ENCODE results near the gene FIS1.
"Not testable (repeated sequence)": the region's sequence is repeated elsewhere in the genome, so short reads cannot be mapped to it uniquely, and the experiment has no call there.

Gene FIS1

DNA sequence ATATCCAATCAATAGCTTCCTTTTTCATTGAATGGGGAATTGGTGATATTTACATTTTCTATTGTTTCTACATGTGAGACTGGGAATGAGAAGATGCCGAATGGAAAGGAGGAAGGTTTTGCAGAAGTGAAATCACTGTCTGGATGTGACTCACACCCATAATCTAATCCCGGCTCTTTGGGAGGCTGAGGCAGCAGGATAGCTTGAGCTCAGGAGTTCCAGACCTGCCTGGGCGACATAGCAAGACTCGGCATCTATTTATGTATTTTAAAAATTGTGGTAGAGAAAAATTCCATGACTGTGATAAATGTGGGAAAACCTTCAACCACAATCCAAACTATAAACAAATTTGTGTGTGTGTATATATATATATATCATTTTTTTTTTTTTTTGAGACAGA lies 10.9 kb upstream of the FIS1 start:
- DNase-seq, result no peak

DNA sequence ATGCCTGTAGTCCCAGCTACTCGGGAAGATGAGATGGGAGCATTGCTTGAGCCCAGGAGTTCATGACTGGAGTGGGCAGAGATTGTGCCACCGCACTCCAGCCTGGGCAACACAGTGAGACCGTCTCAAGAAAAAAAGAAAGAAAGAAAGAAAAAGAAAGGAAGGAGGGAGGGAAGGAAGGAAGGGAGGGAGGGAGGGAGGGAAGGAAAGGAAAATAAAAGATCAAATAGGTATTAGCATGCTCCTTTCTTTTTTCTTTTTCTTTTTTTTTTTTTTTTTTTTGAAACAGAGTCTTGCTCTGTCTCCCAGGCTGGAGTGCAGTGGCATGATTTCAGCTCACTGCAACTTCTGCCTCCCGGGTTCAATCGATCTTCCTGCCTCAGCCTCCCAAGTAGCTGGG lies 8.3 kb upstream of the FIS1 start:
- DNase-seq, result not testable (repeated sequence)

DNA sequence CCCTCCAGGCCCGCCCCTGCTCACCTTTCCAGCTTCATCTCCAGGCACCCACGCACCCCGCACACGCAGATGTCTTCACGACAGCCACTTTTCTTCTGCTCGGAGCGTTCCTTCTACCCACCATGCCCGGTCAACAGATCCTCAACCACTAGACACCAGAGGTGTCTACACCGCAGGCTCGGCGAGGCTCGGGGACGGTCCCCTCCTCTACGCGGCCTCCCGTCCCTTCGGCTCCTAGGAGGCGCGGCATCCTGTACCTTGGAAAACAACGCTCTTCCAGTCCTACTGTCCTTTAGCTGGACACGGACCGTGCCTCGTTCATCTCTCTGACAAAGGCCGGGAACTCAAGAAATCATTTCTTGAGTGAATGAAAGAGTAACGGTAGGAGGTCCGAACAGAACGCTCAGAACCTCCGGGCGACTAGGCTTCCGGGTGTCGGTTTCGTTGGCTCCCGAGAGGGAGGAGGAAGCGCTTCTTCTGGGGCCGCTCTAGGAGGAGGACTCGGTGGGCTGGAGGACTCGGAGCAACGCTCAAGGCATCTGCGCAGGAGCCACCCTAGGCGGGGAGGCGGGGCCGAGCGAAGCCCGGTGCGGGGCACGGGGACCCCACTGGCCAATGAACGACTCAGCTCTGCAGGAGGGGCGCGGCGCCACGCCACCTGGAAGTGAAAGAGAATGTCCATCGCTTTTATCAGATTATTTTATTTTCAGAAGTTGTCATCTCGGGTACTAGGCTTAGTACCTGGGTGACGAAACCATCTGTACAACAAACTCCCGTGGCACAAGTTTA lies 7.2 kb upstream of the FIS1 start:
- DNase-seq, result peak; percentile 99

DNA sequence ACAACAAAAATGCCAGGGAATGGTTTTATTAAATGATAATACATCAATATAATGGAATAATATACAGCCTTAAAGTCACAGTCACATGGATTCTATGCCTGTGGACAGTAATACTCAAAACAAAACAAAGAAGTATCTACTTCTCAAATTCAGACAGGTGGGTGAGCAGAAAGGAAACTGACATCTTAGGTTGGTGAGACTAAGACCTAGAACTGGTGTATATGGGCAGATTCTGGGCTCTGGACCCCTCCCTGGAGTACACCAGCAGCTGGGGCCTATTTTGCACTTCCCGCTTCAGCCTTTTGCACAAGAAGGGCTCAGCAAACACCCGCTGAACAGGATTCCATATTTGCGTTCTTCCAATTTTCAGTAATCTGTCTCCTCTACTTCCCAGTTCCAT lies 5.4 kb upstream of the FIS1 start:
- DNase-seq, result no peak

DNA sequence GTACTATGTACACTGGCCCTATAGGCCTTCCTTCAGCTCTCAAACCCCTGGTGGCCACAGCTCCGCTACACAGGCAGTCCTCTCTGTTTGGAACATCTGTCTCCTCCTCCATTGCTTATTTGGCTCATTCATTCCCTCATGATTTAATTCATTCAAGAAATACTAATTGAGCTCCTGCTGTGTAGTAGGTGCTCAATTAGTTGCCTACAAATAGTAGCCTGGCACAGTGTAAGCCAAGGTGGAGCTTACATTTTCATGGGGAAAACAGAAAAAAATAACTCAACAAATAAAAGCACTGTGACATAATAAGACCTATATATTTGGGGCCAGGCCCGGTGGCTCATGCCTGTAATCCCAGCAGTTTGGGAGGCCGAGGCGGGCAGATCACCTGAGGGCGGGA lies 3.4 kb upstream of the FIS1 start:
- DNase-seq, result no peak

DNA sequence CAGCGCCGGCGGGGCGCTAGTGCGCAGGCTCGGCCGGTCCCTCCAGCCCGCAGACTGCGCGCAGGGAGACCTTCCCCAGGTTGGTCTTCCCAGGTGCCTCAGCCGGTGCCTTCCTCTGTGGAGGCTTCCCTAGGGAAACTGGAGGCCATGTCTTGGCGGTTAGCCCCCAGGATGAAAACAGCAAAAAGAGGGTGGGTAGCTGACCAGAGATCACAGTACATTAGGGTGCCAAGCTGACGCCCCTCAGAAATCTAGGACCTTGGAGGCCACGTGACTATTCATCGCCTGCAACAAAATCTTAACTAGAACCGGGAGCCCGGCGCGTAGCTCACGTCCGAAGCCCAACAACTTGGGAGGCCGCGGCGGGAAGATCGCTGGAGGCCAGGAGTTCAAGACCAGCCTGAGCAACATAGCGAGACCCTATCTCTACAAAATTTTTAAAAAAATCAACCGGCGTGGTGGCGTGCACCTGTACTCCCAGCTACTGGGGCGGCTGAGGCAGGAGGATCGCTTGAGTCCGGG lies 327 bp upstream of the FIS1 start:
- no peak for DNase-seq

DNA sequence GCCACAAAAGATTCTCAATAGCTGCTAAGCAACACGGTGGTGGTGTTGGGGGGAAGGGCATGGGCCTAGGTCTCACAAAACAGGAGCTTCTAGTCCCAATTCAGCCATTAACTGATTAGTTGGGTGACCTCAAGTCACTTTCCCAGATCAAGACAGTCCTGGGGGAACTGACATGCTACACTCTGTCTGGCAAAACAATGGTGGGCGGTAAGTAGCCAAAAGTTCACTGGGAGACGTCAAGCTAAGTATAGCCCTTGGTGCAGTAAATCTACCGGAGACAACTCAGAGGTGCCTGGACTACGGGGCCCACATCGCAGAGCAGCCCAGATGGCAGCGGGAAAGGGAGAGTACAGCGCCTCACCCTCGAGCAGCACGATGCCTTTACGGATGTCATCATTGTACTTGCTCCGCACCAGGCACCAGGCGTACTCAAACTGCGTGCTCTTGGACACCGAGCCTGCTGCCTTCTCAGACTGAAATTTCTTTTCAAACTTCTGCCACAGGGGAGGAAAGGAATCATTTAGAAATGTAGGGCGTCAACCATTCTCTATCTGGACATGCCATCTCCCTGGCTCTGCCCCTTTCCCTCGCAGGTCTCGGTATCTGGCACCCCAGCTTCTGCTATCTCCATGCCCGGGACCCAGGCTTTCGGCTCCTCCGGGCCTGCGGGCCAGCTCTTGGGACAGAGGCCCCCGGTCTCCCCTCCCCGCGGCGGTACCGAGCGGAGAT lies 1.1 kb downstream of the FIS1 start:
- no peak for DNase-seq

DNA sequence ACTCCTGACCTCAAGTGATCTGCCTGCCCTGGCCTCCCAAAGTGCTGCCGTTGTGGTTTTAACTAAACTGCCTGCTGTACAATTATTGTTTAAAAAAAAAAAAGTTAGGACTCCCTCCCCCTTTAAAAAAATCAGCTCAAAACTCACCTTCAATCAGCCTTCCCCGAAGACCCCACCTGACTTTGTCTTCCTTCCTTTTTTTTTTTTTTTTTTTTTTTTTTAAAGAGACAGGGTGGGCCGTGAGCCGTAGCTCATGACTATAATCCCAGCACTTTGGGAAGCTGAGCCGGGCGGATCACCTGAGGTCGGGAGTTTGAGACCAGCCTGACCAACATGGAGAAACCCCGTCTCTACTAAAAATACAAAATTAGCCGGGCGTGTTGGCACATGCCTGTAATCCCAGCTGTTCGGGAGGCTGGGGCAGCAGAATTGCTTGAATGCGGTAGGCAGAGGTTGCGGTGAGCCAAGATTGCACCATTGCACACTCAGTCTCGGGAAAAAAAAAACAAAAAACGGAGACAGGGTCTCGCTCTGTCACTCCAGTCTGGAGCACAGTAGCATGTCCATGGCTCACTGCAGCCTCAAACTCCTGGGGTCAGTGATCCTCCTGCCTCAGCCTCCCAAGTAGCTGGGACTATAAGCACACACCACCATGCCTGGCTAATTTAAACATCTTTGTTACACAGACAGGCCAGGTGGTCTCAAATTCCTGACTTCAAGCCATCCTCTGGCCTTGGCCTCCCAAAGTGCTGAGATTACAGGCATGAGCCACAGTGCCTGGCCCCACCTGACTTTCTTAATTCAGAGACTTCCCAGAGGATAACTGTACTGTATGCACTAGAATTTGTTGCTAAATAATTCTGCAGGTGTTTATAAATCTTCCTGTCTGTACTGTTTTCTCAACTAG lies 3.2 kb downstream of the FIS1 start:
- DNase-seq, result no peak

DNA sequence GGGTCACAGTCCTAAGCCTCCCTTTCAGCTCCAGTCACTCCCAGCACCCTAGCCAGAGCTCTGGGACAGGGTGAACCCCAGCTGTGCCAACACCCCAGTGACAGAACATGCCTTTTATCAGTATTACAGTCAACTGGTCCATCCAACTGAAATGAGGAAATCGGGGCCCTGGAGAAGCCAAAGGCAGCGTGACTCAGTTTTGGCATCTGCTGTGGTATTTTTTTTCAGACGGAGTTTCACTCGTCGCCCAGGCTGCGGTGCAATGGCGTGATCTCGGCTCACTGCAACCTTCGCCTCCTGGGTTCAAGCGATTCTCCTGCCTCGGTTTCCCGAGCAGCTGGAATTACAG lies 3.9 kb downstream of the FIS1 start:
- no peak for DNase-seq

DNA sequence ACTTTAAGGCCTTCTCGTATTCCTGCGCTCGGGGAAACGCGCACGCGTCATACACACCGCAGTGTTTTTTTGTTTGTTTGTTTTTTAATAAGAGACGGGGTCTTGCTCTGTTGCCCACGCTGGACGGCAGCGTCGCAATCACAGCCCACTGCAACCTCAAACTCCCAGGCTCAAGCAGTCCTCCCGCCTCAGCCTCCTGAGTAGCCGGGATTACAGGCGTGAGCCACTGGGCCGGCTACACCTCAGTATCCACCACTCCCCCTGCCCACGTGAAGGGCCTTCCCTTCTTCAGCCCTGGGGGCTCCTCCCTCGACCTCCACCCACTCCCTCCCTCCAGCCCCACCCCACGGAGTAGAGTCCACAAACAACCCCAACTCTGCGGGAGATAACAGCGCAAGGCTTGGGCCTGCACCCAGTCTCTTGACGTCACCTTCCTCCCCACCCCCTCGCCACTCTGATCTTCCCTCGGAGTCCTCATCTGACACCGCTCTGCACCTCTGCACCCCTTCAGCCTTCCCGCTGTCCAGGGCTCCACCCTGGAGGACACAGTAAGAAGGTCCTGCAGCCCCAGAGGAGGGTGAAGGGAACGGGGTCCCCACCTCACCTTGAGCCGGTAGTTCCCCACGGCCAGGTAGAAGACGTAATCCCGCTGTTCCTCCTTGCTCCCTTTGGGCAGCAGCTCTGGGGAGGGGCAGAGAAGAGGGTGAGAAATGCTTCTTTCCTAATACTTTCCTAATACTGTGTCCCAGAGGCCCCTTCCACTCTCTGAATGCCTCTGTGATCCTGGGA lies 4.5 kb downstream of the FIS1 start:
- DNase-seq, result no peak

DNA sequence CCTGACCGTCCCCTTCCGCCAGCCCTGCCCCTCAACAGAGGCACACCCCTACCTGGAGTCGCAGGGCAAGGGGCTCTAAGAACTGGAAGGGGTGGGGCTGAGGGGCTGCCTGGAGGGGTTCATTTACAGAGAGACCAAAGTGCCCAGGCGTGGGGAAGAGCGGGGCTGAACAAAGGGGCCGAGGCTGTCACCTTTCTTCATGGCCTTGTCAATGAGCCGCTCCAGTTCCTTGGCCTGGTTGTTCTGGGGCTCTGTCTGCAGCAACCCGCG lies 5.0 kb downstream of the FIS1 start:
- DNase-seq, result no peak

DNA sequence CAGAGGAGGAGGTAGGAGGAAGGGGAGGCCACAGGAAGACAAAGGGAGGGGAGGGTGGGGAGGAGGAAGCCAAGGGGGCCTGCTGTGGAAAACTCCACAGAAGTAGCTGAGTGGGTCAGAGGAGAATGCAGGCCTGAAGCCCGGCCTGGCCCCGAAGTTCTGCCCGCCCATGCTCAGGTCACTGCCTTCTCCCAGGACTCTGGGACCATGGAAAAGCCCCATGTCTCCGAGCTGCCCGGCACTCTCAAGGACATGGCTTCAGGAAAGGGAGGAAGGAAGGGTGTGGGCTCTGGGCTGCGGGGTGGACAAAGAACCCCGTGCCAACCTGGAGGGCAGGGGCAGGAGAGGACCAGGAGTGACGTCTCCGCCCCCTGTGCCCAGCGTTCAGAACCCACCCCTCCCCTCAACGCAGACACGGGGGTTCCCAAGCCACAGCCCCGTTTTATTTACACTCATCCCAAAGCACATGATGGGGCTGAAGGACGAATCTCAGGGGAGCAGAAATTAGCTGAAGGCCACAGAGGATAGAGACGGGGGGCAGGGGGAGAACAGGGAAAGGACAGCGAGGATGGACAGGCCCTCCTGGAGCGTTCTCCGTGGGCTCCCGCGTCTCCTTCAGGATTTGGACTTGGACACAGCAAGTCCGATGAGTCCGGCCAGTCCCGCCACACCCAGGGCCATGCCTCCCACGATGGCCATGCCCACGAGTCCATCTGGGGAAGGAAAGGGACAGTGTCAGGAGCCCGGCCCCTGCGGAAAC lies 5.5 kb downstream of the FIS1 start:
- DNase-seq, result no peak

DNA sequence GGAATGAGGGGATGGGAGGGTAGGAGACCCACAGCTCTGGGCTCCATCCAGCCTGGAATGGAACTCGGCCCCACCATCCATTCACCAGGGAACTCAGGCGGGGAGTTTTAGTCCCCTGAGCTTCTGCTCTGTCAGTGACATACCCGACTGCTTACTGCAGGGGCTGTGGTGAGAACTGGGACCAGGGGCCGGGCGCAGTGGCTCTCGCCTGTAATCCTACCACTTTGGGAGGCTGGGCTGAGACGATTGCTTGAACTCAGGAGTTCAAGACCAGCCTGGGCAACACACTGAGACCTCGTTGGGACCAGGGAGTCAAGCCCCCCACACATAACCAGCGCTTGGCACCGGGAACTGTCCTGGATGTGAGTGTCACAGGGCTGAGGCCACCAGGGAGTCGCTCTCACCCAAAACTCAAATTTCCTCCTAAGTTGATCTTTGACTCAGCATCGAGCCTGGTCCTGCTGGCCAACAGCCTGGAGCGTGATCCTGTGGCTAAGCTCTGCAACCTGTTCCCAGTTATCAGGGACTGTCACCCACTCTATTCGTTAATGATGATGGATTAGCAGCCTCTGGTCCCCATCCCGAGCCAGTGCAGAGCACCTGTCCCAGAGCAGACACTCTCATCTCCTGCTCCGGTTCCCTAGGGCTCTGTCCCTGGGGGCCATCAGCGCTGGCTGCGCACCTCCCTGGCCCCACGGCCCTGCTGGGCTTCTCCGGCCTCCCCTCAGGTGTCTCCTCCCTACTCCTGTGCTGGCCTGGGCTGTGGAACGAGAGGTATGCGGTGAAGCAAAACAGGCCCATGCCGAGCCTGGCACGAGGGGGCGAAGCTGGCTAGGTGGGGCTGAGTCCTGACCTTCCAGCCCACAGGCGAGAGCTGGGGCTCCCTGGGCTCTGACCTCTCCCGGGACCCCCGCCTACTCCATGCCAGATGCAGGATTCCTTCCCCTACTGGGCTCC lies 6.4 kb downstream of the FIS1 start:
- DNase-seq, result no peak

DNA sequence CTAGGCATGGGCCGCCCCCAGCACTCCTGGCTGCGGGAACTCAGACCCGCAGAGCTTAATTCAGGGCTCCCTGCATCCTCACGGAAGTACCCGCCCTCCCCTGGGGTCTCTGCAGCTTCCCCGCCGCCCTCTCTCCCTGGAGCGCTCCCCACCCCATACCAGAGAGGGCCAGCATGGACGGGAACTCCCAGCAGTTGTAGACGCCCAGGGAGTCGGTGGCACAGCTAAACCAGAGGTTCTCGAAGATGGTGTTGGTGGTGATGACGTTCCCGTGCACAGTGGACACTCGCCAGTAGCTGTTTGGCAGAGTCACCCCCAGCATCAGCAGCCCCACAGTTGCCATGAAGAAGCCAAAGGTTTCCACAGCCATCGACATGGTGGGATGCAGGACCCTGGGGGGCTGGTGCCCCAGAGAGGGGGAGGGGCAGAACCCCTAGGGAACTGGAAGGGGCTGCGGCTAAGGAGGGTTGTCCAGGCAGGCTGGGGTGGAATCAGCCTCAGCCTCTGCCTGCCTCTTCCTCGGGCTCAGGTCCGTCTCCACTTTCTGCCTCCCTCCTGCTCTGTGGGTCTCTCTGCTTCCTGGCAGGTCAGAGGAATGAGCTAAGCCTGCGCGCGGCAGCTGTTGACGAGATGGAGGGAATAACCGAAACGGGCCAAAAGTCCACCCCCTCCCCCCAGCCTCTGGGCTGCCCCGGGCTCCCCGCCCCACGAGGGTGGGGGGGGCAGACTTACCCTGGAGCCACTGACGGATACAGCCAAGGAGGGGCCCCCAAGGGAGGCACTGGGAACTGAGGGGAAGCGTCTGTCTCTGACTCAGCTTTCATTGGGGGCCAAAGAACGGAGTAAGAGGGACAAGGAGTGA lies 7.4 kb downstream of the FIS1 start, which contains the start of gene CLDN15:
TSS of gene CLDN15 (minus strand) at position 597 of the 862 bp plus-strand sequence. CDS start at position 376, 221 bp downstream.
- DNase-seq, result no peak

DNA sequence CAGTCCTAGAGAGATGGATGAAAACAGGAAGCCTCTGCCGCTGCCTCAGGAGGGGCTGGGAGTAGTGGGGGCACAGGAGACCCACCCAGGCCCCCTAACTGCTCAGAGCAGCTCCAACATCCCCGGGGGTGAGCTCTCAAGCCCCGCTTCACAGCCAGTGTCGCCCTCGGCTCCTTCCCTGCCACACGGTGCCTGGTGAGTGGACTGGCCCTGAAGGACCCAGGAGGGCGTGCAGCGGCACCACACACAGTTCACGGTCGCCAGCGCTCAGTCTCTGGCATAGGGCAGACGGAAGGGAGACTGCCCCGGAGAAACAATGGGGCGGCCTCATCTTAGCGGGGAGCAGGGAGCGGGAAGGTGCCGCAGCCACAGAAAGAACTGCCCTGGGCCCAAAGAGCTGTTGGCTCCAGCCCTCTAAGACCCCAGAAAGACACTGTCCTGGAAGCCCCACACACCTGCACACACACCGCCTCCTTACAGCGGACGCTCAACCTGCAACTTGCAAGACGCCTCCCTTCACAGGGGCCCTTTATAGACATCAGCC lies 8.5 kb downstream of the FIS1 start:
- no peak for DNase-seq

DNA sequence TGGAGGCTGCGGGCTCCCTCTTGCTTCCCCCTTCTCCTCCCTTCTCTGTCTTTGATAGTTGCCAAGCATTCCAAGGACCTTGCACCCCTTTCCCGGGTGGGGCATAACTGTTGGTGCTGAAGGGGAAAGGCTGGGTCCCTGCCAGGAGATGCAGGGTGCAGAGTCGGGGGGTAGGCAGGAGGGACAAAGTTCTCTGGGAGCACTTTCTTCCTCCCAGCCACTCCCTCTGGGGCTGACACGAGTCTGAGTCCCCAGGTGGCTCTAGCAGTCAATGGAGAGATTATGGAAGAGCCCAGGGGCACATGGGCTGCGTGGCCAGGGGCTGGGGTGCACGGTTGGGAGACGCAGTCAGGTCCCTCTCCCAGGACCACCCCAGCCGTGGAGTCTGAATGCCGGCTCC lies 9.4 kb downstream of the FIS1 start:
- DNase-seq, result no peak

DNA sequence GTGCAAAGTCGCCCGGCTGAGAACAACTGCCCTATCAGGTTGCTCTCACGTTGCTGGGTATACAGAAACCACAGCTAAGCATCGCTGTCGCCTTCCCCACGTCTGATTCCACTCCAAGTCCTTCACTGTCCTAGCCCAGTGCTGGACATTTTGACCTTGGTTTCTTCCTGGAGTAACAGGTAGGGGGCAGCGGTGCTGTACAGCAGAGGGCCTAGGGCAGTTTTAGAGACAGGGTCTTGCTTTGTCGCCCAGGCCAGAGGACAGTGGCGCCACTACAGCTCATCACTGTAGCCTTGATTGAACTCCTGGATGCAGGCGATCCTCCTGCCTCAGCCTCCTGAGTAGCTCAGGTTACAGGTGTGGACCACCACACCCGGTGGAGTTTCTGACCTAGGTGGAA lies 9.8 kb downstream of the FIS1 start:
- no peak for DNase-seq

DNA sequence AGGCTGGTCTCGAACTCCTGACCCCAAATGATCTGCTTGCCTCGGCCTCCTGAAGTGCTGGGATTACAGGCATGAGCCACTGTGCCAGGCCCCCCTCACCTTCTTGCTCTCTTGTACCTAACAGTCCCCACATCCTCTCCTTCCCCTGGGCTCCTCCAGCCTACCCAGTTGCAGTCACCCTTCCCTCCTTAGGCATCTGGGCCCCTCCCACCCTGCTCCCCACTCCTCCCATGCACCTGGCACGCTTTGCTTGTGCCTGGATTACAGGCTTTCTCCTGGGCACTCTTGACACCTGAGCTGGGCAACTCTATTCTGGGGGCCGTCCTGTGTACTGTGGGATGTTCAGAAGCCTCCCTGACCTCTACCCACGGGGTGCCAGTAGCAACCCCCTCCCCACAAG lies 10.2 kb downstream of the FIS1 start:
- no peak for DNase-seq

DNA sequence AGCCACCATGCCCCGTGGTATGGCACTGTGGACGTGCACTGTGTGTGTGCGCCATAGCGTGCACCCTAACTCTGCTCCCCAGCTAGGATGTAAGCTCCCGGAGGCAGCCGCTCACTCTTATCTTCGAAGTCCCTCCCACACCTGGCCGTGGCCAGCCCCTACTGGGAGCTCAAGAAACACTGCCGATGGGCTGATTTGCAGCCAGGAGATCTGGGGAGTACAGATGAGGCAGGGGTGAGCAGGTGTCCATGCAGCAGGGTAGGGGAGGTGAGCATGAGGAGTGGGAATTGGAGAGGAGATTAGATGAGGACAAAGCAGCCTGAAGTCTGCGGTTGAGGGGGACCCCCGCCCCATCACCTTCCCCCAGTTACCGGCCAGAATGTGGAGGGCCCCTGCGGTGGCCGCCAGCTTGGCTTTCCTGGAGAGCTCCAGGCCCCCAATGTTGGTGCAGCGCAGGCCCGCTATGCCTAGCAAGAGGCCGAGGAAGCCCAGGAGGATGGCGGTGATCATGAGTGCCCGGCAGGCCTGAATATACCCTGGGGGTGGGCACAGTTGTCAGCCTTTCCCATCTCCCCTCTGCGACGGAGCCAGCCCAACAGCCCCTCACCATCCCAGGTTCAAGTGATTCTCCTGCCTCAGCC lies 10.9 kb downstream of the FIS1 start:
- DNase-seq, result no peak

Measured in CD4-positive, alpha-beta T cell treated with Interleukin-10 for 1 hour (primary cell).